Transverse colon (tissue), 3 donors: ENCODE measurements around the gene EEFSEC.

Experiments used
- CTCF ChIP-seq, 5 experiments: fragments of 200-600 bp in 3 of 5; fragments of 450-650 bp in 2 of 5; sonication (generic) in 3 of 5; IDR thresholded peaks; 1 replicate in 2 of 5; 2 replicates in 3 of 5; pipeline ENCODE4 v1.5.1; 2016 to 2017; ENCODE audit warnings: antibody characterized with exemption in 5 of 5, inconsistent platforms in 3 of 5, mild to moderate bottlenecking in 2 of 5, moderate library complexity in 1 of 5
- POLR2A ChIP-seq: fragments of 450-650 bp; IDR thresholded peaks from one replicate; pipeline ENCODE4 v1.6.1; 2016; ENCODE audit warnings: antibody characterized with exemption, mild to moderate bottlenecking, moderate library complexity

GRCh38 chr3:128293930-128294329, 140.6 kb downstream of the EEFSEC start:
- TF ChIP-seq CTCF (IDR thresholded peaks at IDR 0.05) (no peak), POLR2A (no peak)
